ENCODE data around the gene CLIC6.

Gene CLIC6

DNA sequence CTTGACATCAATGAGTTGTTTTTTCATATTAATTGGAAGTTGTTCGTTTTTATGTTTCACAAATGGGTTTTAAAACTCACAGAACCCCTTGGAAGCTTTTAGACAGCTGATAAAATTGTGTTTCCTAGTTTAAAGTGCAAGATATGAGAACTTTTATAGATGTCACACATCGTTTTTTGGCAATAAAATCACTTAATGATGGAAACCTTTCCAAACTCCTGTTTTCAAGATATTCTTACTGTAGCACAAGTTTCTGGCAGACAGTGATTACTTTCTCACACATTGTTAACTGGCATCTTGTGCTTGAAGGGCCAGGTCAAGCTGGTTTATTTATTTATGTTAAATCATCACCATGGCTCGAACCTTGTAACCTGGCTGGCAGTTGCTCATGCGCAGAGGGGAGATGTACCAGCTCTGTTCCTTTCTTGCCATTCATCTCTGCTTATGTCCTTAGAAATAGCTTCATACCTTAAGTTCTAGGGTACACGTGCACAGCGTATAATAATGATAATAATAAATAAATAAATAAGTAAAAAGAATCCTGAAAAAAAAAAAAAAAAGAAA lies 43.7 kb upstream of the CLIC6 start:
- WGBS (ENCODE audit: extremely low coverage, insufficient coverage, insufficient read length), result no CpG with 5 or more reads among the region's 6 CpGs

GRCh38 chr21:34626131-34626530 lies 42.7 kb upstream of the CLIC6 start:
- Histone ChIP-seq H3K79me2 (ENCODE audit: control insufficient read depth, insufficient read depth, low read length, poor library complexity) (no peaks in the 10 kb centered on the region), H3K18ac (ENCODE audit: low read length) (no peak overlapping the region), H3K79me1 (ENCODE audit: low read length) (no peaks in the 10 kb centered on the region), H3K9me3 (ENCODE audit: insufficient read depth, low read depth, low read length) (no peaks in the 10 kb centered on the region), H2BK120ac (ENCODE audit: insufficient read depth, low read length, poor library complexity) (no peak overlapping the region), H3K4me2 (ENCODE audit: low read length) (no peak overlapping the region), H2AFZ (ENCODE audit: insufficient read depth, low read length, poor library complexity) (no peak overlapping the region), H4K12ac (ENCODE audit: low read depth, low read length) (no peak overlapping the region), H3K27ac (ENCODE audit: low read depth, low read length) (no peak overlapping the region), H3K23ac (ENCODE audit: low read length) (no peak overlapping the region), H3K4me1 (ENCODE audit: control insufficient read depth in 1 of 2, insufficient read depth in 2 of 2, low read length in 2 of 2) (no peaks in the 10 kb centered on the region), H3K27me3 (ENCODE audit: insufficient read depth, low read length) (no peaks in the 10 kb centered on the region), H2AK5ac (ENCODE audit: low read length) (no peak overlapping the region), H3K36me3 (ENCODE audit: control insufficient read depth in 1 of 2, insufficient read depth in 2 of 2, low read length in 2 of 2) (no peaks in the 10 kb centered on the region), H4K91ac (ENCODE audit: low read depth, low read length) (no peak overlapping the region), H4K8ac (ENCODE audit: low read depth, low read length) (no peak overlapping the region), H2BK12ac (ENCODE audit: low read length) (no peak overlapping the region), H3K4ac (ENCODE audit: low read depth, low read length) (no peak overlapping the region), H3K14ac (ENCODE audit: low read length) (no peak overlapping the region), H3K4me3 (ENCODE audit: low read depth, low read length) (no peak overlapping the region), H2BK5ac (ENCODE audit: low read depth, low read length, poor library complexity) (no peak overlapping the region), H3K9ac (ENCODE audit: low read length) (no peak overlapping the region)
- DNase-seq, result no peak
- WGBS (ENCODE audit: extremely low coverage, insufficient coverage, insufficient read length), result no CpG with 5 or more reads among the region's 8 CpGs

More for the DNA sequence above, 43.7 kb upstream of the CLIC6 start:
- Histone ChIP-seq H2BK120ac (ENCODE audit: insufficient read depth, low read length, poor library complexity) (no peak overlapping the region), H3K4me1 (ENCODE audit: control insufficient read depth in 1 of 2, insufficient read depth in 2 of 2, low read length in 2 of 2) (no peaks in the 10 kb centered on the region), H3K18ac (ENCODE audit: low read length) (no peak overlapping the region), H3K36me3 (ENCODE audit: control insufficient read depth in 1 of 2, insufficient read depth in 2 of 2, low read length in 2 of 2) (no peaks in the 10 kb centered on the region), H3K79me2 (ENCODE audit: control insufficient read depth, insufficient read depth, low read length, poor library complexity) (no peaks in the 10 kb centered on the region), H3K23ac (ENCODE audit: low read length) (no peak overlapping the region), H2BK5ac (ENCODE audit: low read depth, low read length, poor library complexity) (no peak overlapping the region), H4K12ac (ENCODE audit: low read depth, low read length) (no peak overlapping the region), H2BK12ac (ENCODE audit: low read length) (no peak overlapping the region), H4K8ac (ENCODE audit: low read depth, low read length) (no peak overlapping the region), H3K79me1 (ENCODE audit: low read length) (no peaks in the 10 kb centered on the region), H3K4me2 (ENCODE audit: low read length) (no peak overlapping the region), H3K9ac (ENCODE audit: low read length) (no peak overlapping the region), H3K14ac (ENCODE audit: low read length) (no peak overlapping the region), H2AK5ac (ENCODE audit: low read length) (no peak overlapping the region), H3K27ac (ENCODE audit: low read depth, low read length) (no peak overlapping the region), H3K4me3 (ENCODE audit: low read depth, low read length) (no peak overlapping the region), H2AFZ (ENCODE audit: insufficient read depth, low read length, poor library complexity) (no peak overlapping the region), H3K27me3 (ENCODE audit: insufficient read depth, low read length) (no peaks in the 10 kb centered on the region), H3K9me3 (ENCODE audit: insufficient read depth, low read depth, low read length) (no peaks in the 10 kb centered on the region), H3K4ac (ENCODE audit: low read depth, low read length) (no peak overlapping the region), H4K91ac (ENCODE audit: low read depth, low read length) (no peak overlapping the region)
- no peak for DNase-seq

GRCh38 chr21:34630536-34631143 lies 38.2 kb upstream of the CLIC6 start:
- Histone ChIP-seq H3K27me3 (ENCODE audit: insufficient read depth, low read length) (no peaks in the 10 kb centered on the region), H3K36me3 (ENCODE audit: control insufficient read depth in 1 of 2, insufficient read depth in 2 of 2, low read length in 2 of 2) (no peaks in the 10 kb centered on the region), H4K8ac (ENCODE audit: low read depth, low read length) (no peak overlapping the region), H3K4me2 (ENCODE audit: low read length) (no peak overlapping the region), H2BK12ac (ENCODE audit: low read length) (no peak overlapping the region), H2AFZ (ENCODE audit: insufficient read depth, low read length, poor library complexity) (no peak overlapping the region), H3K23ac (ENCODE audit: low read length) (no peak overlapping the region), H3K9me3 (ENCODE audit: insufficient read depth, low read depth, low read length) (no peaks in the 10 kb centered on the region), H2BK120ac (ENCODE audit: insufficient read depth, low read length, poor library complexity) (no peak overlapping the region), H3K4me3 (ENCODE audit: low read depth, low read length) (no peak overlapping the region), H3K4me1 (ENCODE audit: control insufficient read depth in 1 of 2, insufficient read depth in 2 of 2, low read length in 2 of 2) (no peaks in the 10 kb centered on the region), H3K9ac (ENCODE audit: low read length) (no peak overlapping the region), H4K12ac (ENCODE audit: low read depth, low read length) (no peak overlapping the region), H3K18ac (ENCODE audit: low read length) (no peak overlapping the region), H3K27ac (ENCODE audit: low read depth, low read length) (no peak overlapping the region), H3K79me2 (ENCODE audit: control insufficient read depth, insufficient read depth, low read length, poor library complexity) (no peaks in the 10 kb centered on the region), H2AK5ac (ENCODE audit: low read length) (no peak overlapping the region), H3K14ac (ENCODE audit: low read length) (no peak overlapping the region), H3K79me1 (ENCODE audit: low read length) (no peaks in the 10 kb centered on the region), H4K91ac (ENCODE audit: low read depth, low read length) (no peak overlapping the region), H2BK5ac (ENCODE audit: low read depth, low read length, poor library complexity) (no peak overlapping the region), H3K4ac (ENCODE audit: low read depth, low read length) (no peak overlapping the region)
- WGBS (ENCODE audit: extremely low coverage, insufficient coverage, insufficient read length), result no CpG with 5 or more reads among the region's 6 CpGs
- DNase-seq, result peak in 1 of 2 donors; percentile 78

- no CpG with 5 or more reads among the region's 4 CpGs for WGBS (ENCODE audit: extremely low coverage, insufficient coverage, insufficient read length)
- Histone ChIP-seq H2BK120ac (ENCODE audit: insufficient read depth, low read length, poor library complexity) (no peak overlapping the region), H3K4ac (ENCODE audit: low read depth, low read length) (no peak overlapping the region)
Measured at GRCh38 chr21:34632498-34632897, 36.3 kb upstream of the CLIC6 start.

More at GRCh38 chr21:34632498-34632897, 36.3 kb upstream of the CLIC6 start:
- no peaks in the 10 kb centered on the region for H3K9me3 ChIP-seq (ENCODE audit: insufficient read depth, low read depth, low read length)
- no peak overlapping the region for H3K4me3 ChIP-seq (ENCODE audit: low read depth, low read length)
- no peak overlapping the region for H3K18ac ChIP-seq (ENCODE audit: low read length)
- H4K12ac ChIP-seq (ENCODE audit: low read depth, low read length), result no peak overlapping the region
- no peak overlapping the region for H3K27ac ChIP-seq (ENCODE audit: low read depth, low read length)
- H2AK5ac ChIP-seq (ENCODE audit: low read length), result no peak overlapping the region
- H3K4me2 ChIP-seq (ENCODE audit: low read length), result no peak overlapping the region
- peaks cover 2% of the 10 kb centered on the region for H3K27me3 ChIP-seq (ENCODE audit: insufficient read depth, low read length)
- no peaks in the 10 kb centered on the region for H3K79me1 ChIP-seq (ENCODE audit: low read length)
- no peak overlapping the region for H2AFZ ChIP-seq (ENCODE audit: insufficient read depth, low read length, poor library complexity)
- no peak overlapping the region for H2BK12ac ChIP-seq (ENCODE audit: low read length)
- no peaks in the 10 kb centered on the region for H3K4me1 ChIP-seq (ENCODE audit: control insufficient read depth in 1 of 2, insufficient read depth in 2 of 2, low read length in 2 of 2)
- H3K23ac ChIP-seq (ENCODE audit: low read length), result no peak overlapping the region
- H3K9ac ChIP-seq (ENCODE audit: low read length), result no peak overlapping the region
- no peak overlapping the region for H4K91ac ChIP-seq (ENCODE audit: low read depth, low read length)
- no peak for DNase-seq
- H3K36me3 ChIP-seq (ENCODE audit: control insufficient read depth in 1 of 2, insufficient read depth in 2 of 2, low read length in 2 of 2), result no peaks in the 10 kb centered on the region
- no peak overlapping the region for H3K14ac ChIP-seq (ENCODE audit: low read length)
- H3K79me2 ChIP-seq (ENCODE audit: control insufficient read depth, insufficient read depth, low read length, poor library complexity), result no peaks in the 10 kb centered on the region
- H4K8ac ChIP-seq (ENCODE audit: low read depth, low read length), result no peak overlapping the region
- H2BK5ac ChIP-seq (ENCODE audit: low read depth, low read length, poor library complexity), result no peak overlapping the region

Measured in trophoblast cell (in vitro differentiated cells and primary cell).